H9 (cell line): Measurements from ENCODE around the gene VEGFB. TPM values are rescaled to one million over a fixed set of nuclear protein-coding genes. Genes with fewer than 3 reads are reported as not detected.

ENCODE experiments used
- DNase-seq: peaks from one replicate; pipeline ENCODE4 v3.0.0-alpha.2; 2017
- H2AFZ ChIP-seq: one replicate; pipeline ENCODE4 v1.6.1; 2013; ENCODE audit warnings: mild to moderate bottlenecking, low read length, control low read depth, moderate library complexity
- H2AK5ac ChIP-seq: 2 replicates; pipeline ENCODE4 v1.6.1; 2013; ENCODE audit warnings: low read length, control low read depth, mixed read lengths; ENCODE audit not compliant: insufficient read length
- H2BK120ac ChIP-seq: one replicate; pipeline ENCODE4 v1.6.1; 2013; ENCODE audit warnings: low read depth, mild to moderate bottlenecking, low read length, control low read depth, inconsistent platforms; ENCODE audit not compliant: poor library complexity, severe bottlenecking
- H2BK12ac ChIP-seq: 2 replicates; pipeline ENCODE4 v1.6.1; 2013; ENCODE audit warnings: low read length, control low read depth, mixed read lengths, low read depth; ENCODE audit not compliant: insufficient read length
- H2BK15ac ChIP-seq: 2 replicates; pipeline ENCODE4 v1.6.1; 2013; ENCODE audit warnings: low read depth, low read length, control low read depth
- H2BK20ac ChIP-seq: one replicate; pipeline ENCODE4 v1.6.1; 2013; ENCODE audit warnings: low read depth, mild to moderate bottlenecking, low read length, control low read depth, inconsistent platforms; ENCODE audit not compliant: poor library complexity, severe bottlenecking
- H2BK5ac ChIP-seq: 2 replicates; pipeline ENCODE4 v1.6.1; 2013; ENCODE audit warnings: low read length, control low read depth, mixed read lengths; ENCODE audit not compliant: insufficient read length
- H3K14ac ChIP-seq: 2 replicates; pipeline ENCODE4 v1.6.1; 2013; ENCODE audit warnings: low read length, control low read depth; ENCODE audit not compliant: insufficient read depth
- H3K18ac ChIP-seq: 2 replicates; pipeline ENCODE4 v1.6.1; 2013; ENCODE audit warnings: low read depth, mild to moderate bottlenecking, mixed read lengths, low read length, control low read depth; ENCODE audit not compliant: insufficient read length
- H3K23ac ChIP-seq: 2 replicates; pipeline ENCODE4 v1.6.1; 2013; ENCODE audit warnings: low read length, control low read depth, mixed read lengths, low read depth; ENCODE audit not compliant: insufficient read length
- H3K23me2 ChIP-seq: 2 replicates; pipeline ENCODE4 v1.6.1; 2013; ENCODE audit warnings: low read depth, mild to moderate bottlenecking, mixed read lengths, low read length, control low read depth; ENCODE audit not compliant: insufficient read length, poor library complexity, severe bottlenecking
- H3K27ac ChIP-seq: 2 replicates; pipeline ENCODE4 v1.5.1; 2013; ENCODE audit warnings: low read length, control low read depth, mixed read lengths, low read depth; ENCODE audit not compliant: insufficient read length
- H3K27me3 ChIP-seq: 2 replicates; pipeline ENCODE4 v1.6.1; 2013; ENCODE audit warnings: low read length, control low read depth, inconsistent platforms; ENCODE audit not compliant: insufficient read depth
- H3K4ac ChIP-seq: 2 replicates; pipeline ENCODE4 v1.6.1; 2013; ENCODE audit warnings: low read depth, mild to moderate bottlenecking, control low read depth, inconsistent platforms, low read length, moderate library complexity
- H3K4me1 ChIP-seq: 2 replicates; pipeline ENCODE4 v1.6.1; 2013; ENCODE audit warnings: low read length, control low read depth, inconsistent platforms; ENCODE audit not compliant: insufficient read depth
- H3K4me2 ChIP-seq: 2 replicates; pipeline ENCODE4 v1.6.1; 2013; ENCODE audit warnings: low read length, control low read depth, mixed read lengths; ENCODE audit not compliant: insufficient read length, insufficient read depth
- H3K56ac ChIP-seq: 2 replicates; pipeline ENCODE4 v1.6.1; 2013; ENCODE audit warnings: low read depth, mild to moderate bottlenecking, mixed read lengths, low read length, control low read depth; ENCODE audit not compliant: insufficient read length
- H3K79me1 ChIP-seq: 2 replicates; pipeline ENCODE4 v1.6.1; 2013; ENCODE audit warnings: low read depth, mild to moderate bottlenecking, moderate library complexity, low read length, control low read depth, inconsistent platforms; ENCODE audit not compliant: insufficient read depth, poor library complexity, severe bottlenecking
- H3K79me2 ChIP-seq: 2 replicates; pipeline ENCODE4 v1.6.1; 2013; ENCODE audit warnings: low read length, control low read depth, inconsistent platforms; ENCODE audit not compliant: insufficient read depth
- H3K9ac ChIP-seq: 2 replicates; pipeline ENCODE4 v1.6.1; 2013; ENCODE audit warnings: low read length, control low read depth, mixed read lengths; ENCODE audit not compliant: insufficient read length; ENCODE audit errors: extremely low read depth
- H3K9me3 ChIP-seq: one replicate; pipeline ENCODE4 v1.6.1; 2013; ENCODE audit warnings: low read depth, low read length, inconsistent platforms; ENCODE audit not compliant: control insufficient read depth
- H3T11ph ChIP-seq: one replicate; pipeline ENCODE4 v1.6.1; 2013; ENCODE audit warnings: mild to moderate bottlenecking, low read length, control low read depth, inconsistent platforms
- H4K20me1 ChIP-seq: one replicate; pipeline ENCODE4 v1.6.1; 2013; ENCODE audit not compliant: control insufficient read depth, insufficient read length, insufficient read depth
- H4K5ac ChIP-seq: 2 replicates; pipeline ENCODE4 v1.6.1; 2013; ENCODE audit warnings: low read depth, mild to moderate bottlenecking, mixed read lengths, low read length, control low read depth; ENCODE audit not compliant: insufficient read length
- H4K8ac ChIP-seq: replicated peaks from 2 replicates; pipeline ENCODE4 v1.6.1; 2013; ENCODE audit warnings: low read length, control low read depth, mixed read lengths, low read depth; ENCODE audit not compliant: insufficient read length
- H4K91ac ChIP-seq: 2 replicates; pipeline ENCODE4 v1.6.1; 2013; ENCODE audit warnings: low read depth, mild to moderate bottlenecking, moderate library complexity, mixed read lengths, low read length, control low read depth; ENCODE audit not compliant: insufficient read length
- H3K27ac Mint-ChIP-seq, 3 experiments: 2 replicates in 2 of 3; 3 replicates in 1 of 3; pipeline ENCODE4 v1.8.0; 2020 to 2021; ENCODE audit warnings: mixed read lengths in 3 of 3, mild to moderate bottlenecking in 1 of 3, moderate library complexity in 1 of 3
- H3K27me3 Mint-ChIP-seq: 2 replicates; pipeline ENCODE4 v1.8.0; 2021; ENCODE audit warnings: low read depth, mild to moderate bottlenecking, moderate library complexity, mixed read lengths
- H3K36me3 Mint-ChIP-seq, 3 experiments: 2 replicates in 2 of 3; 3 replicates in 1 of 3; pipeline ENCODE4 v1.8.0; 2020 to 2021; ENCODE audit warnings: low read depth in 3 of 3, mixed read lengths in 3 of 3; ENCODE audit not compliant: insufficient read depth in 1 of 3
- H3K4me1 Mint-ChIP-seq, 2 experiments: 2 replicates each; pipeline ENCODE4 v1.8.0; 2020; ENCODE audit warnings: mixed read lengths in 2 of 2
- H3K4me3 Mint-ChIP-seq, 2 experiments: 2 replicates in 1 of 2; 3 replicates in 1 of 2; pipeline ENCODE4 v1.8.0; 2020 to 2021; ENCODE audit warnings: mild to moderate bottlenecking in 2 of 2, mixed read lengths in 2 of 2, moderate library complexity in 1 of 2
- H3K9me3 Mint-ChIP-seq, 2 experiments: 2 replicates in 1 of 2; 3 replicates in 1 of 2; pipeline ENCODE4 v1.8.0; 2020; ENCODE audit warnings: mild to moderate bottlenecking in 2 of 2, mixed read lengths in 2 of 2, moderate library complexity in 1 of 2
- CTCF ChIP-seq: fragments of 200-600 bp; sonication (generic); conservative IDR thresholded peaks from 3 replicates; pipeline ENCODE4 v1.8.0; 2021; ENCODE audit warnings: antibody characterized with exemption, mild to moderate bottlenecking
- WGBS: extraction: QIAGEN DNeasy Blood & Tissue Kit; methylation state at CpG from one replicate; pipeline ENCODE4 v1.1.7; 2013; ENCODE audit warnings: missing lambda C conversion rate, low lambda C conversion rate, mixed read lengths; ENCODE audit not compliant: insufficient read length; ENCODE audit errors: extremely low coverage; 5-methylcytosine and 5-hydroxymethylcytosine counted together
- total RNA-seq: library from RNA; stranded (reverse); gene quantifications from 2 replicates; pipeline ENCODE4 v1.2.1, GENCODE V29; 2021

The VEGFB gene
- total RNA-seq, 1 experiment from 2014 or later = 57.7 TPM

DNA sequence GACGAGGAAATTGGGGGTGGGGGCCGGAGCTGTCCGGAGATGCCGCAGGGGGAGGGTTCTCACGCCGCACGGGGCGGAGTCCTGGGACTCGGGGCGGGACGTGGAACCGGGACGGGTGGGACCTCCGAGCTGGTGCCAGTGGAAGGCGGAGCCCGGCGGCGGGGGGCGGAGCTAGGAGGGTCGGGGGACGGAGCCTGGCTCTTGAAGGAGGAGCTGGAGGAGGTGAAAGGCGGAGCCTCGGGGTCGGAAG is 6.8 kb downstream of the VEGFB start:
- DNase-seq = peak; percentile 99
- peaks cover 22 to 28% of the 10 kb centered on the region in 2 experiments for H3K4me1 Mint-ChIP-seq
- no peaks in the 10 kb centered on the region for H3K9me3 Mint-ChIP-seq
- H3K4me1 ChIP-seq = no peaks in the 10 kb centered on the region
- no peak overlapping the region for H3T11ph ChIP-seq
- H4K20me1 ChIP-seq = no peaks in the 10 kb centered on the region
- no peak overlapping the region; the same call in 1 of the 2 replicates for H3K4ac ChIP-seq
- H3K4me3 Mint-ChIP-seq = peak overlapping the region; percentile 85 to 93
- H2BK5ac ChIP-seq = no peak overlapping the region
- peak overlapping the region; percentile 80 for H3K18ac ChIP-seq
- H4K8ac ChIP-seq = no peak overlapping the region
- H3K14ac ChIP-seq = peak overlapping the region; percentile 80
- H4K91ac ChIP-seq = no peak overlapping the region
- no peak overlapping the region for H3K23ac ChIP-seq
- H4K5ac ChIP-seq = no peak overlapping the region
- H3K56ac ChIP-seq = no peak overlapping the region
- no peak overlapping the region for H2AFZ ChIP-seq
- H3K9ac ChIP-seq = peak overlapping the region; percentile 38
- H3K27ac Mint-ChIP-seq = peak overlapping the region; percentile 84 to 99 (median 93); a peak in 6 of 7 replicates
- TF ChIP-seq CTCF = no peak
- no peak overlapping the region for H3K27ac ChIP-seq
- peaks cover 13 to 45% (median 26%) of the 10 kb centered on the region in 3 experiments for H3K36me3 Mint-ChIP-seq
- no peak overlapping the region for H2BK12ac ChIP-seq
- no peaks in the 10 kb centered on the region for H3K9me3 ChIP-seq
- no peaks in the 10 kb centered on the region for H3K27me3 ChIP-seq
- WGBS = no CpG with 5 or more reads among the region's 24 CpGs
- H3K23me2 ChIP-seq = peaks cover 16% of the 10 kb centered on the region
- H2BK20ac ChIP-seq = no peak overlapping the region
- H3K4me2 ChIP-seq = no peak overlapping the region
- no peak overlapping the region for H2BK15ac ChIP-seq
- peaks cover 8% of the 10 kb centered on the region; the same call in 1 of the 2 replicates for H3K79me2 ChIP-seq
- H2AK5ac ChIP-seq = no peak overlapping the region
- H3K27me3 Mint-ChIP-seq = no peaks in the 10 kb centered on the region
- H2BK120ac ChIP-seq = no peak overlapping the region
- H3K79me1 ChIP-seq = no peaks in the 10 kb centered on the region
